Measurements from ENCODE around the gene GBE1. TPM values are rescaled to one million over a fixed set of nuclear protein-coding genes. Genes with fewer than 3 reads are reported as not detected.

Gene GBE1
- polyA plus RNA-seq, 3 donors: 7.7 to 21.7 (median 19.1) TPM

DNA sequence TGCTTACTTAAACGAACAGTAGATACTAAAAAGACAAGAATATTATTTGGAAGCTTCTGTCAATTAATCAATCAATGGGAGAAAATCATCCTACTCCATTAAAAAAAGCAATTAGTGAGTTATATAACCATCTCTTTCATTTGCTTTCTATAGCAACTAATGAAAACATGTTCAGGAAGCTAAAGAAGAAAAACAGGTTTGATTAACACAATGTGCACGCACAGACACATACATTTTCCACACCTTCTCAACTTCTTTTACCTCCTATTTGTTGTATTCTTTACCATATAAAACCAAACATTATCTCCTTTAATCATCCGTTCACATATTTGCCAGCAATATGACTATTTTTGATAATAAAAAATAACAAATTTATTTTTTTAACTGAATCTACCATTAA is 111.3 kb downstream of the GBE1 start:
- Mint-ChIP-seq H3K36me3 (peaks cover 0 to 8% of the 10 kb centered on the region in 2 donors), H3K27ac (no peak overlapping the region), H3K4me1 (no peaks in the 10 kb centered on the region), H3K9me3 (no peaks in the 10 kb centered on the region), H3K4me3 (no peak overlapping the region), H3K27me3 (ENCODE audit: low read depth in 3 of 3) (no peaks in the 10 kb centered on the region)
- Histone ChIP-seq H3K36me3 (replicated peaks in 1 of 2; ENCODE audit: control insufficient read depth in 1 of 2, insufficient read depth in 2 of 2, low read length in 2 of 2) (peaks cover 5 to 7% of the 10 kb centered on the region in 2 donors), H3K4me1 (ENCODE audit: control insufficient read depth in 1 of 2, insufficient read depth in 2 of 2, low read length in 2 of 2) (no peaks in the 10 kb centered on the region), H3K4me3 (replicated peaks in 1 of 3; ENCODE audit: low read depth in 2 of 3, low read length in 3 of 3) (no peak overlapping the region), H2AFZ (ENCODE audit: insufficient read depth, low read depth, low read length, poor library complexity, severe bottlenecking) (no peak overlapping the region), H4K20me1 (ENCODE audit: insufficient read depth, low read length) (no peaks in the 10 kb centered on the region), H3K79me2 (ENCODE audit: insufficient read depth, low read length) (no peaks in the 10 kb centered on the region), H3K4me2 (replicated peaks; ENCODE audit: extremely low read depth, low read length, poor library complexity, severe bottlenecking) (no peak overlapping the region), H3K27me3 (ENCODE audit: control insufficient read depth in 2 of 2, insufficient read depth in 2 of 2, low read length in 2 of 2) (no peaks in the 10 kb centered on the region), H3K9ac (ENCODE audit: insufficient read depth, low read length, poor library complexity, severe bottlenecking) (no peak overlapping the region), H3K27ac (ENCODE audit: low read depth in 1 of 2, low read length in 2 of 2) (no peak overlapping the region), H3K9me3 (replicated peaks in 1 of 2; ENCODE audit: control insufficient read depth in 1 of 2, insufficient read depth in 1 of 2, low read length in 2 of 2) (no peaks in the 10 kb centered on the region)
- no CpG with 5 or more reads among the region's 3 CpGs for WGBS (ENCODE audit: insufficient coverage)
- TF ChIP-seq, protein P1, sequence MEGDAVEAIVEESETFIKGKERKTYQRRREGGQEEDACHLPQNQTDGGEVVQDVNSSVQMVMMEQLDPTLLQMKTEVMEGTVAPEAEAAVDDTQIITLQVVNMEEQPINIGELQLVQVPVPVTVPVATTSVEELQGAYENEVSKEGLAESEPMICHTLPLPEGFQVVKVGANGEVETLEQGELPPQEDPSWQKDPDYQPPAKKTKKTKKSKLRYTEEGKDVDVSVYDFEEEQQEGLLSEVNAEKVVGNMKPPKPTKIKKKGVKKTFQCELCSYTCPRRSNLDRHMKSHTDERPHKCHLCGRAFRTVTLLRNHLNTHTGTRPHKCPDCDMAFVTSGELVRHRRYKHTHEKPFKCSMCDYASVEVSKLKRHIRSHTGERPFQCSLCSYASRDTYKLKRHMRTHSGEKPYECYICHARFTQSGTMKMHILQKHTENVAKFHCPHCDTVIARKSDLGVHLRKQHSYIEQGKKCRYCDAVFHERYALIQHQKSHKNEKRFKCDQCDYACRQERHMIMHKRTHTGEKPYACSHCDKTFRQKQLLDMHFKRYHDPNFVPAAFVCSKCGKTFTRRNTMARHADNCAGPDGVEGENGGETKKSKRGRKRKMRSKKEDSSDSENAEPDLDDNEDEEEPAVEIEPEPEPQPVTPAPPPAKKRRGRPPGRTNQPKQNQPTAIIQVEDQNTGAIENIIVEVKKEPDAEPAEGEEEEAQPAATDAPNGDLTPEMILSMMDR (IDR thresholded peaks at IDR 0.05): no peak
- no peak for DNase-seq
- intact Hi-C loops (cut with micrococcal nuclease): no loop called here

DNA sequence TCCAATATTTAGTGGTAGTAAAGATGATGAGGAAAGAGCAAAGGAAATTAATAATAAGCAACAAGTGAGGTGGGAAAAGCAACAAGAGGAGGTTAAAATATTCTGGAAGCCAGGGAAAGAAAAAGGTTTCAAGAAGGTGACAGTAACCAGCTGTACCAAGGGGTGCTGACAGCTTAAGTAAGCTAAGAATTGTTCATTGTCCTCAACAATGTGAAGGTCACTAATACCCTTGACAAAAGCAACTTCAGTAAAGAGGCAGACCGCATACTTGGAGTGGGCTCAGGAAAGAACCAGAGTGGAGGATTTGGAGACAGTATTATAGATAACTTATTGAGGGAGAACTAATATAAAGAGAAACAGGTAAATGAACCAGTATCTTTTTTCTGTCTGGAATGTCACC is 116.2 kb downstream of the GBE1 start:
- Mint-ChIP-seq H3K36me3 (peaks cover under 1 to 3% of the 10 kb centered on the region in 2 donors), H3K4me3 (no peak overlapping the region), H3K27ac (no peak overlapping the region), H3K27me3 (ENCODE audit: low read depth in 3 of 3) (peaks cover 0 to under 1% (median 0%) of the 10 kb centered on the region in 3 donors), H3K4me1 (no peaks in the 10 kb centered on the region), H3K9me3 (no peaks in the 10 kb centered on the region)
- H4K20me1 ChIP-seq (ENCODE audit: insufficient read depth, low read length): no peaks in the 10 kb centered on the region
- no peaks in the 10 kb centered on the region for H3K27me3 ChIP-seq (ENCODE audit: control insufficient read depth in 2 of 2, insufficient read depth in 2 of 2, low read length in 2 of 2)
- H3K9ac ChIP-seq (ENCODE audit: insufficient read depth, low read length, poor library complexity, severe bottlenecking): no peak overlapping the region
- no peaks in the 10 kb centered on the region for H3K79me2 ChIP-seq (ENCODE audit: insufficient read depth, low read length)
- no peaks in the 10 kb centered on the region for H3K4me1 ChIP-seq (ENCODE audit: control insufficient read depth in 1 of 2, insufficient read depth in 2 of 2, low read length in 2 of 2)
- H3K4me3 ChIP-seq (replicated peaks in 1 of 3; ENCODE audit: low read depth in 2 of 3, low read length in 3 of 3): no peak overlapping the region
- intact Hi-C loops (cut with micrococcal nuclease): no loop called here
- no peaks in the 10 kb centered on the region for H3K9me3 ChIP-seq (replicated peaks in 1 of 2; ENCODE audit: control insufficient read depth in 1 of 2, insufficient read depth in 1 of 2, low read length in 2 of 2)
- no peak overlapping the region for H3K27ac ChIP-seq (ENCODE audit: low read depth in 1 of 2, low read length in 2 of 2)
- no peak overlapping the region for H3K4me2 ChIP-seq (replicated peaks; ENCODE audit: extremely low read depth, low read length, poor library complexity, severe bottlenecking)
- 80% methylated on average over 1 of the region's 1 CpG for WGBS (ENCODE audit: insufficient coverage)
- H3K36me3 ChIP-seq (replicated peaks in 1 of 2; ENCODE audit: control insufficient read depth in 1 of 2, insufficient read depth in 2 of 2, low read length in 2 of 2): peaks cover 5 to 7% of the 10 kb centered on the region in 2 donors
- no peak for DNase-seq
- no peak overlapping the region for H2AFZ ChIP-seq (ENCODE audit: insufficient read depth, low read depth, low read length, poor library complexity, severe bottlenecking)
- TF ChIP-seq, protein P1 (IDR thresholded peaks at IDR 0.05): no peak

Measured in CD14-positive monocyte (primary cell).